Amygdala (tissue), 56 donors: Measurements from ENCODE around the gene CLRN1.

Source experiments
- DNase-seq, 56 donors: peaks; one replicate each; lab custom pipeline; 2025; lab: John Stamatoyannopoulos, UW

CLRN1 gene

GRCh38 chr3:150978566-150979148 is 6.1 kb upstream of the CLRN1 start:
- DNase-seq: no peak

GRCh38 chr3:150975992-150976368 is 3.5 kb upstream of the CLRN1 start:
- no peak for DNase-seq

- DNase-seq: no peak
Observed at GRCh38 chr3:150975086-150975991, 2.8 kb upstream of the CLRN1 start.

- no peak for DNase-seq
Observed at GRCh38 chr3:150970665-150971324, 1.7 kb downstream of the CLRN1 start.

- DNase-seq: no peak
Observed at GRCh38 chr3:150968341-150969035, 4.0 kb downstream of the CLRN1 start.

GRCh38 chr3:150965436-150965835 is 7.1 kb downstream of the CLRN1 start:
- no peak for DNase-seq

- DNase-seq: no peak
Observed at GRCh38 chr3:150961949-150962348, 10.6 kb downstream of the CLRN1 start.

- no peak for DNase-seq
Observed at GRCh38 chr3:150960708-150961684, 11.5 kb downstream of the CLRN1 start.

GRCh38 chr3:150958683-150959082 is 13.8 kb downstream of the CLRN1 start:
- no peak for DNase-seq

- DNase-seq: no peak
Observed at GRCh38 chr3:150956376-150956775, 16.2 kb downstream of the CLRN1 start.

GRCh38 chr3:150951923-150952322 is 20.6 kb downstream of the CLRN1 start:
- DNase-seq: no peak

- no peak for DNase-seq
Observed at GRCh38 chr3:150945226-150946032, 27.1 kb downstream of the CLRN1 start.

- DNase-seq: no peak
Observed at GRCh38 chr3:150942221-150942620, 30.3 kb downstream of the CLRN1 start.

GRCh38 chr3:150936693-150937092 is 35.8 kb downstream of the CLRN1 start:
- DNase-seq: no peak

GRCh38 chr3:150933473-150933995 is 39.0 kb downstream of the CLRN1 start:
- no peak for DNase-seq

GRCh38 chr3:150931745-150932144 is 40.8 kb downstream of the CLRN1 start:
- peak in 2 of 56 donors; percentile 4 to 6 for DNase-seq

GRCh38 chr3:150930839-150931238 is 41.7 kb downstream of the CLRN1 start:
- no peak for DNase-seq

- DNase-seq: no peak
Observed at GRCh38 chr3:150928234-150928633, 44.3 kb downstream of the CLRN1 start.

GRCh38 chr3:150926328-150926727 is 46.2 kb downstream of the CLRN1 start:
- no peak for DNase-seq
